ENCODE measurements around the gene DPYD.

Gene DPYD

DNA sequence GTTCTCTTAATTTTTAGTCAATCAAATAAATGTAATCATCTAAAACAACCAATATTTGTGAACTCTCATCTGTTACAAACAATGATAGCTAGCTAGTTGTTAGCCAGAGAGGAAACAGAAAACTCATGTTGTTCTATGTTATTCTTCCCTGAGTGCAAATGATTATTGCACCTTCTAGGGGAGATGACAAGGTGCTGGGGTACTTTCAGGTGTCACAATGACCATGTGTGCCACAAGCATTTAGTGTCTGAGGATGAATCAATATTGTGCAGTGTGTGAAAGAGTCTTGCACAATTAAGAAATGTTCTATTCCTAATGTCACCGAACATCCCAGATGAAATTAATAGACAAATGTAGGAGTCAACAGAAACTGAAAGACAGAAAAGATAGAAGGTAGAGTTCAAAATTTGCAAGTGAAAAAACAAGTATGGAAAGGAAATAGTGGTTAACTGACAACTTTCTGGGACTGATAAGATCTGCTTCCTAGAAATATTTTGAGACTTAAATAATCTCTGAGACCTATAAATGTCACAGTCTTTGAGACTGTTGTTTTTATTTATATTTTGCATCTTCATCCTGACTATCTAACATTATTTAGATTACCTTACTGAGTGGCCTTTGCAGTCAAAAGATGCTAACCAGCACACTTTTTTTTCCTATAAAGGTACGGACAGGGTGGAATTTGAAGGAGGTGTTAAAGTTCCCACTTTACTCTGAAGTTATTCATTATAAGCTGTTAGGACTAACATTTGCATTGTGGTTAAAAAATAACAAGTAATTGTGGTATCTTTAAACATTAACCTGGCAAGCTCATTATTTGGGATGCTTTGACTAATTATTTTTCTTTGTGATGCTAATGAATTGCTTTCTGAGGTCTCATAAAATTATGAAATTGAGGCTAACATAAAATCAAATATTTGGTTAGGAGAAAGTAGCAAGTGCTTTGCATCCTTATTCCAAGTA, 21.6 kb upstream of the DPYD start:
- DNase-seq (ENCODE audit: low spot score) (no peak), ATAC-seq (ENCODE audit: low read depth) (no peak)
- Histone ChIP-seq H3K9me3 (ENCODE audit: severe bottlenecking) (no peaks in the 10 kb centered on the region), H3K4me1 (ENCODE audit: insufficient read depth, poor library complexity, severe bottlenecking) (peaks cover 21% of the 10 kb centered on the region), H3K27me3 (ENCODE audit: insufficient read depth, poor library complexity, severe bottlenecking) (no peaks in the 10 kb centered on the region), H3K4me3 (ENCODE audit: severe bottlenecking) (no peak overlapping the region), H3K36me3 (ENCODE audit: low read depth) (no peaks in the 10 kb centered on the region), H3K27ac (ENCODE audit: poor library complexity, severe bottlenecking) (peak overlapping the region; percentile 13)
- TF ChIP-seq, protein P1, sequence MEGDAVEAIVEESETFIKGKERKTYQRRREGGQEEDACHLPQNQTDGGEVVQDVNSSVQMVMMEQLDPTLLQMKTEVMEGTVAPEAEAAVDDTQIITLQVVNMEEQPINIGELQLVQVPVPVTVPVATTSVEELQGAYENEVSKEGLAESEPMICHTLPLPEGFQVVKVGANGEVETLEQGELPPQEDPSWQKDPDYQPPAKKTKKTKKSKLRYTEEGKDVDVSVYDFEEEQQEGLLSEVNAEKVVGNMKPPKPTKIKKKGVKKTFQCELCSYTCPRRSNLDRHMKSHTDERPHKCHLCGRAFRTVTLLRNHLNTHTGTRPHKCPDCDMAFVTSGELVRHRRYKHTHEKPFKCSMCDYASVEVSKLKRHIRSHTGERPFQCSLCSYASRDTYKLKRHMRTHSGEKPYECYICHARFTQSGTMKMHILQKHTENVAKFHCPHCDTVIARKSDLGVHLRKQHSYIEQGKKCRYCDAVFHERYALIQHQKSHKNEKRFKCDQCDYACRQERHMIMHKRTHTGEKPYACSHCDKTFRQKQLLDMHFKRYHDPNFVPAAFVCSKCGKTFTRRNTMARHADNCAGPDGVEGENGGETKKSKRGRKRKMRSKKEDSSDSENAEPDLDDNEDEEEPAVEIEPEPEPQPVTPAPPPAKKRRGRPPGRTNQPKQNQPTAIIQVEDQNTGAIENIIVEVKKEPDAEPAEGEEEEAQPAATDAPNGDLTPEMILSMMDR (IDR thresholded peaks at IDR 0.05; ENCODE audit: poor library complexity, severe bottlenecking) = no peak

GRCh38 chr1:97938285-97938642, 17.4 kb upstream of the DPYD start:
- DNase-seq (ENCODE audit: low spot score) (no peak), ATAC-seq (ENCODE audit: low read depth) (no peak)
- Histone ChIP-seq H3K27me3 (ENCODE audit: insufficient read depth, poor library complexity, severe bottlenecking) (no peaks in the 10 kb centered on the region), H3K4me1 (ENCODE audit: insufficient read depth, poor library complexity, severe bottlenecking) (peaks cover 29% of the 10 kb centered on the region), H3K36me3 (ENCODE audit: low read depth) (no peaks in the 10 kb centered on the region), H3K27ac (ENCODE audit: poor library complexity, severe bottlenecking) (peak overlapping the region; percentile 98), H3K4me3 (ENCODE audit: severe bottlenecking) (no peak overlapping the region), H3K9me3 (ENCODE audit: severe bottlenecking) (no peaks in the 10 kb centered on the region)
- TF ChIP-seq, protein P1 (IDR thresholded peaks at IDR 0.05; ENCODE audit: poor library complexity, severe bottlenecking) = no peak

DNA sequence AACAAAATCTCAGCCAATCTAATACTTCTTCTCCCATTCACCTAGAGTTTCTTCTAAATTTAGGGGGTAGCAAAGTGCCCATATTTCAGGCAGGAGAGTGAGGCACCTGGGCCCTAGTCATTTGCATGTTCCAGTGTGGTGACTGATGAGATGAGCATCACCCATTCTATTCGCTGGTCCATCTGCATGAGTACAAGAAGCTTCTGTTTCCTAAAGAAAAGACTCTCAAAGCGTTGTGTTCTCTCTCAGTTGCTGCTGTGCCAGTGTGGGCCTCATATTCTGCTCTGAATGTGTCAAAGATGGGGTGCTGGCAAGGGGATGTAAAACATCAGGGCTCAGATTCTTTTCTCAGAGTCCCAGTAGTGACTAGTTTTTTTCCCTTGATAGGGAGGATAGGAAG, 16.1 kb upstream of the DPYD start:
- Histone ChIP-seq H3K9me3 (ENCODE audit: severe bottlenecking) (no peaks in the 10 kb centered on the region), H3K4me3 (ENCODE audit: severe bottlenecking) (no peak overlapping the region), H3K4me1 (ENCODE audit: insufficient read depth, poor library complexity, severe bottlenecking) (peaks cover 23% of the 10 kb centered on the region), H3K36me3 (ENCODE audit: low read depth) (no peaks in the 10 kb centered on the region), H3K27ac (ENCODE audit: poor library complexity, severe bottlenecking) (peak overlapping the region; percentile 98), H3K27me3 (ENCODE audit: insufficient read depth, poor library complexity, severe bottlenecking) (no peaks in the 10 kb centered on the region)
- ATAC-seq (ENCODE audit: low read depth) (no peak), DNase-seq (ENCODE audit: low spot score) (no peak)
- TF ChIP-seq, protein P1 (IDR thresholded peaks at IDR 0.05; ENCODE audit: poor library complexity, severe bottlenecking) = no peak

DNA sequence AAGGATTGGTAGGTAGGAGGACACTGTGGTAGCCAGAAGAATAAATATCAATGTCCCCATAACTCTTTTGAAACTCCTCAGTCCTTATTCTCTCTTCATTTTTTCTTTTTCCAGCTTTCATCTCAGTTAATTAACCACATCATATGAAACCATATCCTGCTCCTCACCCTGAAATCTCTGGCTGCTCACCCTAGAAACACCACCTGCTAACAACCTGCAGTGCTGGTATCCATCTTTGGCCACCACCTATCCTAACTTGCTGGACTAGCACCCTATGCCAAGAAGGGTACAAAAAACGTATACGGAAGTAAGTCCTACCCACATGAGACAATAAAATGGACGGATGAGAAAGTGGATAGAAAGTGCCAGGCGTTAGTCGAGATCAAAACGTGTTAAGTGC, 13.7 kb upstream of the DPYD start:
- DNase-seq (ENCODE audit: low spot score) (no peak), ATAC-seq (ENCODE audit: low read depth) (no peak)
- H3K4me3 ChIP-seq (ENCODE audit: severe bottlenecking) = no peak overlapping the region
- H3K27ac ChIP-seq (ENCODE audit: poor library complexity, severe bottlenecking) = no peak overlapping the region
- peaks cover 23% of the 10 kb centered on the region for H3K4me1 ChIP-seq (ENCODE audit: insufficient read depth, poor library complexity, severe bottlenecking)
- H3K9me3 ChIP-seq (ENCODE audit: severe bottlenecking) = no peaks in the 10 kb centered on the region
- TF ChIP-seq, protein P1 (IDR thresholded peaks at IDR 0.05; ENCODE audit: poor library complexity, severe bottlenecking) = no peak
- H3K36me3 ChIP-seq (ENCODE audit: low read depth) = no peaks in the 10 kb centered on the region
- no peaks in the 10 kb centered on the region for H3K27me3 ChIP-seq (ENCODE audit: insufficient read depth, poor library complexity, severe bottlenecking)

All from RWPE2 (cell line).